GM21576 (cell line): ENCODE data around the gene ALCAM.

Experiments used
- ATAC-seq: cut with Tn5 transposase; IDR thresholded peaks from one replicate; pipeline ENCODE4 v1.9.1; 2021; ENCODE audit warnings: mild to moderate bottlenecking, moderate library complexity; ENCODE audit not compliant: unreplicated experiment

The ALCAM gene

GRCh38 chr3:105615814-105616213 lies 249.1 kb downstream of the ALCAM start:
- no peak for ATAC-seq

- no peak for ATAC-seq
These were observed 249.8 kb downstream of the ALCAM start for GRCh38 chr3:105616374-105617121.

- no peak for ATAC-seq
These were observed 251.8 kb downstream of the ALCAM start for GRCh38 chr3:105618556-105618955.

GRCh38 chr3:105619651-105620050 lies 252.9 kb downstream of the ALCAM start:
- ATAC-seq, result no peak

- no peak for ATAC-seq
These were observed 253.5 kb downstream of the ALCAM start for GRCh38 chr3:105620236-105620635.

- ATAC-seq, result no peak
These were observed 255.5 kb downstream of the ALCAM start for GRCh38 chr3:105622169-105622568.
